Middle frontal gyrus (tissue), 1 donor: ENCODE results near the gene SV2B.
"Not testable (repeated sequence)": the region's sequence is repeated elsewhere in the genome, so short reads cannot be mapped to it uniquely, and the experiment has no call there.

Experiments used
- DNase-seq: peaks from one replicate; pipeline ENCODE4 v3.0.0-alpha.2; 2015; ENCODE audit warnings: low spot score; ENCODE audit errors: extremely low spot score

The SV2B gene

GRCh38 chr15:91099995-91100813 lies at the start of gene SV2B:
TSS of gene SV2B (plus strand) at chr15:91100257. CDS start at chr15:91226264, 126,007 bp downstream.
- DNase-seq = no peak

GRCh38 chr15:91051248-91051647 lies 48.8 kb upstream of the SV2B start:
- no peak for DNase-seq

GRCh38 chr15:91054816-91055215 lies 45.2 kb upstream of the SV2B start:
- no peak for DNase-seq

GRCh38 chr15:91055548-91056331 lies 44.3 kb upstream of the SV2B start:
- DNase-seq = peak; percentile 83

GRCh38 chr15:91061230-91061629 lies 38.8 kb upstream of the SV2B start:
- DNase-seq = no peak

- no peak for DNase-seq
Observed at GRCh38 chr15:91061997-91062396, 38.1 kb upstream of the SV2B start.

- DNase-seq = no peak
Observed at GRCh38 chr15:91065505-91065904, 34.6 kb upstream of the SV2B start.

GRCh38 chr15:91067036-91067435 lies 33.0 kb upstream of the SV2B start:
- DNase-seq = no peak

GRCh38 chr15:91068436-91068835 lies 31.6 kb upstream of the SV2B start:
- no peak for DNase-seq

GRCh38 chr15:91068966-91069365 lies 31.1 kb upstream of the SV2B start:
- no peak for DNase-seq

- no peak for DNase-seq
Observed at GRCh38 chr15:91070872-91071271, 29.2 kb upstream of the SV2B start.

GRCh38 chr15:91072161-91072560 lies 27.9 kb upstream of the SV2B start:
- DNase-seq = no peak

GRCh38 chr15:91073077-91073476 lies 27.0 kb upstream of the SV2B start:
- DNase-seq = no peak

GRCh38 chr15:91073768-91074167 lies 26.3 kb upstream of the SV2B start:
- DNase-seq = no peak

GRCh38 chr15:91075739-91076138 lies 24.3 kb upstream of the SV2B start:
- DNase-seq = no peak

- DNase-seq = no peak
Observed at GRCh38 chr15:91077029-91077428, 23.0 kb upstream of the SV2B start.

- not testable (repeated sequence) for DNase-seq
Observed at GRCh38 chr15:91093866-91094265, 6.2 kb upstream of the SV2B start.

- DNase-seq = no peak
Observed at GRCh38 chr15:91098451-91098850, 1.6 kb upstream of the SV2B start.

- no peak for DNase-seq
Observed at GRCh38 chr15:91099616-91099994, 452 bp upstream of the SV2B start.

- no peak for DNase-seq
Observed at GRCh38 chr15:91100814-91101607, 954 bp downstream of the SV2B start.

GRCh38 chr15:91101608-91101920 lies 1.5 kb downstream of the SV2B start:
- DNase-seq = no peak
